Left ventricle myocardium inferior (tissue), 1 donor: Measurements from ENCODE around the gene ABHD12. TPM values are rescaled to one million over a fixed set of nuclear protein-coding genes. Genes with fewer than 3 reads are reported as not detected.
"Not testable (repeated sequence)": the region's sequence is repeated elsewhere in the genome, so short reads cannot be mapped to it uniquely, and the experiment has no call there.

Experiments
- DNase-seq: peaks from one replicate; pipeline ENCODE4 v3.0.0-alpha.2; 2020
- H3K27ac ChIP-seq: fragments of 200-600 bp; replicated peaks from 2 replicates; pipeline ENCODE4 v1.8.0; 2021
- H3K27me3 ChIP-seq: fragments of 200-600 bp; 2 replicates; pipeline ENCODE4 v1.8.0; 2021; ENCODE audit warnings: low read depth
- H3K36me3 ChIP-seq: fragments of 200-600 bp; 2 replicates; pipeline ENCODE4 v1.8.0; 2021
- H3K4me1 ChIP-seq: fragments of 200-600 bp; 2 replicates; pipeline ENCODE4 v1.8.0; 2021
- H3K4me3 ChIP-seq: fragments of 200-600 bp; 2 replicates; pipeline ENCODE4 v1.8.0; 2021; ENCODE audit warnings: mild to moderate bottlenecking, moderate library complexity
- H3K9me3 ChIP-seq: fragments of 200-600 bp; replicated peaks from 2 replicates; pipeline ENCODE4 v1.8.0; 2021
- intact Hi-C: fragments of 100-400 bp; cut with micrococcal nuclease; formaldehyde crosslinking; loops from one replicate; pipeline ENCODE4 v1.11.0; 2022
- total RNA-seq: library from RNA; stranded (reverse); fragmentation: NEBNext Ultra II Directional; extraction: Animal tissue kit (Norgen Biotek cat#: 25700); gene quantifications from one replicate; pipeline ENCODE4 v1.2.1, GENCODE V29; 2021
- TF ChIP-seq, protein P1 (sequence below): fragments of 200-600 bp; IDR thresholded peaks from 2 replicates; pipeline ENCODE4 v1.8.0; 2021; ENCODE audit warnings: antibody characterized with exemption, mild to moderate bottlenecking, borderline replicate concordance
- donor health status: DM: no; HTN: yes; CAD: no; lungs with severe emphysema.

The ABHD12 gene
- total RNA-seq, 1 donor from 2014 or later, result 23.2 TPM

DNA sequence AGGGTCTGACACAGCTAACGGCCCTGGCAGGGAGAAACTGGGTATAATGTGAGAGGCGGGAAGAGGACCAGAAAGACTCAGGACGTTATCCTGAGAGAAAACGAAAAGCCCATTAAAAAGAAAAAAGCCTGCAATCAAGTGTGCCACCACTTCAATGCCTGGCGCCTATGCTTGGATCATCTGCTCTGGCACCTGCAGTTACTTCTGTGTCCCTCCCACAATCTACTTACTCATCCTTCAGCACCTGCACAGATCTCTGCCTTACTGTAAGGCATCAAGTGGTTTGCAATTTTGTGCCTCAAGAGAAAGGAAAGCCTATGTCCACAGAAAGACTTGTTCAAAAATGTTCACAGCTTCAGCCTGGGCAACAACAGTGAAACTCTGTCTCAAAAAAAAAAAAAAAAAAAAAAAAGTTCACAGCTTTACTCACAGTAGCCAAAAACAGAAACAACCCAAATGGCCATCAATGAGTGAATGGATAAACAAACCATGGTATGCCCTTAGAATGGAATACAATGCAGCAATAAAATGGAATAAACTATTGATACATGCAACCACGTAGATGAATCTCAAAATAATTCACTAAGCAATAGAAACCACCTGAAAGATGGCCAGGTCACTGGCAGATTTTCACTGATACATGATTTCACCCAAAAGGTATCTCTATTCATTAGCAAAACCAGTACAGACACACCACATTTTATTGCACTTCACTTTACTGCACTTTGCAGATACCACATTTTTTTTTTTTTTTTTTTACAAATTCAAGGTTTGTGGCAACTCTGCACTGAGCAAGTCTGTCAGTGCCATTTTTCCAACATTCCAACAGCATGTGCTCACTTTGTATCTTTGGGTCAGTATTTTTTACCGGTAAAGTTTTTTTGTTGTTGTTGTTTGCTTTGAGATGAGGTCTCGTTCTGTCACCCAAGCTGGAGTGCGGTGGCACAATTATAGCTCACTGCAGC lies 48.6 kb downstream of the ABHD12 start:
- TF ChIP-seq, protein P1, sequence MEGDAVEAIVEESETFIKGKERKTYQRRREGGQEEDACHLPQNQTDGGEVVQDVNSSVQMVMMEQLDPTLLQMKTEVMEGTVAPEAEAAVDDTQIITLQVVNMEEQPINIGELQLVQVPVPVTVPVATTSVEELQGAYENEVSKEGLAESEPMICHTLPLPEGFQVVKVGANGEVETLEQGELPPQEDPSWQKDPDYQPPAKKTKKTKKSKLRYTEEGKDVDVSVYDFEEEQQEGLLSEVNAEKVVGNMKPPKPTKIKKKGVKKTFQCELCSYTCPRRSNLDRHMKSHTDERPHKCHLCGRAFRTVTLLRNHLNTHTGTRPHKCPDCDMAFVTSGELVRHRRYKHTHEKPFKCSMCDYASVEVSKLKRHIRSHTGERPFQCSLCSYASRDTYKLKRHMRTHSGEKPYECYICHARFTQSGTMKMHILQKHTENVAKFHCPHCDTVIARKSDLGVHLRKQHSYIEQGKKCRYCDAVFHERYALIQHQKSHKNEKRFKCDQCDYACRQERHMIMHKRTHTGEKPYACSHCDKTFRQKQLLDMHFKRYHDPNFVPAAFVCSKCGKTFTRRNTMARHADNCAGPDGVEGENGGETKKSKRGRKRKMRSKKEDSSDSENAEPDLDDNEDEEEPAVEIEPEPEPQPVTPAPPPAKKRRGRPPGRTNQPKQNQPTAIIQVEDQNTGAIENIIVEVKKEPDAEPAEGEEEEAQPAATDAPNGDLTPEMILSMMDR, result no peak

GRCh38 chr20:25340380-25340779 lies 50.3 kb downstream of the ABHD12 start:
- Histone ChIP-seq H3K27me3 (no peaks in the 10 kb centered on the region), H3K27ac (no peak overlapping the region), H3K36me3 (peaks cover 4% of the 10 kb centered on the region), H3K4me1 (no peaks in the 10 kb centered on the region), H3K4me3 (no peak overlapping the region), H3K9me3 (no peaks in the 10 kb centered on the region)
- no peak for DNase-seq
- intact Hi-C loops, result no loop called here
- TF ChIP-seq, protein P1, result no peak

More for the DNA sequence above, 48.6 kb downstream of the ABHD12 start:
- H3K27me3 ChIP-seq, result no peaks in the 10 kb centered on the region
- intact Hi-C loops, result no loop called here
- no peak overlapping the region for H3K27ac ChIP-seq
- H3K4me3 ChIP-seq, result no peak overlapping the region
- H3K36me3 ChIP-seq, result peaks cover 3% of the 10 kb centered on the region
- H3K9me3 ChIP-seq, result no peaks in the 10 kb centered on the region
- DNase-seq, result no peak
- peaks cover 5% of the 10 kb centered on the region for H3K4me1 ChIP-seq

DNA sequence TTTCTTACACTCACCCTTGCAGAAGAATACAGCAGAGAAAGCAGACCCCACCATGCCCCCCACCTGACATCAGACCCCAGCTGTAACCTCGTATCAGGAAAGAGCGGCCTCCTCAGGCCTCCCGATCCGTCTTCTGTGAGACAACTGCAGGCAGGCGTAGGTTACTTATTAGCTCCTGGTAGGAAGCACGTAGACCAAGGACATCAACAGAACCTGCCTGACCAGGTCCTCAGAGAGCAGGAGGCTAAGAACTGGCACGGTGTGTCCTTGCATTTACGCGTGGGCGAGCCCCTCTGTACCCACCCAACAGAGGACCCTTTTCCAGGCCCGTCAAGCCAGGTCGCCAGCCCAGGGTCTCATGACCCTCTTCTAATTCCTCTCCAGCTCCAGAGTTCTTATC lies 51.0 kb downstream of the ABHD12 start:
- Histone ChIP-seq H3K4me1 (no peaks in the 10 kb centered on the region), H3K27me3 (no peaks in the 10 kb centered on the region), H3K36me3 (peaks cover 4% of the 10 kb centered on the region), H3K27ac (no peak overlapping the region), H3K4me3 (no peak overlapping the region), H3K9me3 (no peaks in the 10 kb centered on the region)
- no peak for DNase-seq
- TF ChIP-seq, protein P1, result no peak
- intact Hi-C loops, result no loop called here

DNA sequence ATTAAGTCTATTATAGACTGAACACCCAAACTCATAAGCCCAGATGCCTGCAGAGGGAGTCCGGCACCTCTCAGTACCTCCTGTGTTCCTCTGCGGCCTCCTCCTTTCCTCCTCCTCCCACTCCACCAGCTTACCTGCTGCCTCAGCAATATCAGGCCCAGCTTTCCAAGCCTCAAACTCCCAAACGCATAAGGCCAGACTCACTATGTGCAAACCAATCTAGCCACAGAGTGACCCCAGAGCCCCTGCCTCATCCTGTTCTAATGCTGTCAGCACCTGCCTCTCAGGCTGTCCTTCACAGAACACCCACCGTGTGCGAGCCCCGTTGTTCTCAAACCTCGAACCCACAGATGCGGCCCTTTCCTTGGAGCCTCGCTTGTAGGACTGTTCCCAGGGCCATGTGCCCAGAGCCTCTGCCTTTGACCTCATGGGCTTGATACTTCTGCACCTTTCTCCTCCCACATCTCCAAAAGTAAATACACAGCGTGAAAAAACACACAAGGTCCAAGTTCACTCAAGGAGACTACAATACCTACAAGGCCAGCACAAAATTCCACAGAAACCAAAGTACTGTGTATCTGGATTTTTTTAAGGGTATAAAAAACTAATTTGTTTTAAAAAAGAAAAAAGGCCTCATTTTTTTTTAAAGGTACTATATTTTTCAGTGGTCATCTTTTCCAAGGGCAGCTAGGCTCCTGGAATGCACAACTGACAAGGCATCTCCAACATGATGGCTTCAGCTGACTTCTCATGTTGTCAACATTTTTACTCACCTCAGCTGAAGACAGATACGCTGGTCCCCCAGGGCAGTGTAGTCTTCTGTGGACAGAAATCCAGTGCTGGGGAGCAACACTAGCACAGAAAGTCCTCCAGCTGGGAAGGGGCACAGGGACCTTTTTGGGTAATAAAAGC lies 52.3 kb downstream of the ABHD12 start:
- Histone ChIP-seq H3K4me3 (no peak overlapping the region), H3K27me3 (no peaks in the 10 kb centered on the region), H3K9me3 (no peaks in the 10 kb centered on the region), H3K4me1 (no peaks in the 10 kb centered on the region), H3K36me3 (peaks cover 4% of the 10 kb centered on the region), H3K27ac (no peak overlapping the region)
- intact Hi-C loops, result no loop called here
- TF ChIP-seq, protein P1, result no peak
- DNase-seq, result no peak

- no peaks in the 10 kb centered on the region for H3K9me3 ChIP-seq
- DNase-seq, result no peak
- no peak overlapping the region for H3K4me3 ChIP-seq
- intact Hi-C loops, result no loop called here
- no peaks in the 10 kb centered on the region for H3K4me1 ChIP-seq
- peaks cover 4% of the 10 kb centered on the region for H3K36me3 ChIP-seq
- TF ChIP-seq, protein P1, result peak; percentile 47
- H3K27me3 ChIP-seq, result no peaks in the 10 kb centered on the region
- no peak overlapping the region for H3K27ac ChIP-seq
These were observed 53.8 kb downstream of the ABHD12 start for GRCh38 chr20:25336561-25337422.

GRCh38 chr20:25334972-25335371 lies 55.7 kb downstream of the ABHD12 start:
- intact Hi-C loops, H3K36me3 ChIP-seq, DNase-seq, H3K27me3 ChIP-seq, H3K4me3 ChIP-seq, H3K27ac ChIP-seq, H3K9me3 ChIP-seq, H3K4me1 ChIP-seq: not testable (repeated sequence)
